HepG2 (cell line): ENCODE data around the gene XAGE3.

Experiments
- CTCF ChIP-seq: sonication (generic); formaldehyde crosslinking; IDR thresholded peaks from 2 replicates; pipeline ENCODE4 v1.5.0; 2020; ENCODE audit warnings: mild to moderate bottlenecking, missing genetic modification reagents, moderate library complexity
- NFATC3 ChIP-seq: sonication (generic); formaldehyde crosslinking; IDR thresholded peaks from 2 replicates; pipeline ENCODE4 v1.5.1; 2020; ENCODE audit warnings: mild to moderate bottlenecking, missing genetic modification reagents
- TF ChIP-seq, protein P1 (sequence below): sonication (generic); formaldehyde crosslinking; IDR thresholded peaks from 2 replicates; pipeline ENCODE4 v1.5.0; 2020; ENCODE audit warnings: missing genetic modification reagents, mild to moderate bottlenecking, borderline replicate concordance

- TF ChIP-seq CTCF (CRISPR knock-in tag) (no peak), NFATC3 (CRISPR knock-in tag) (no peak)
- TF ChIP-seq, protein P1, sequence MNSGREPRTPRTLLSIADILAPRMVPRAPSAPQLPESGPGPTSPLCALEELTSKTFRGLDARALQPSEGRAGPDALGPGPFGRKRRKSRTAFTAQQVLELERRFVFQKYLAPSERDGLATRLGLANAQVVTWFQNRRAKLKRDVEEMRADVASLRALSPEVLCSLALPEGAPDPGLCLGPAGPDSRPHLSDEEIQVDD (CRISPR knock-in tag), result no peak
Observed at GRCh38 chrX:52874661-52875060, 6.8 kb upstream of the XAGE3 start.
